Loucy (cell line): Measurements from ENCODE around the gene FAM20C.

Source experiments
- CTCF ChIP-seq: fragments of 200-600 bp; sonication (generic); conservative IDR thresholded peaks from 2 replicates; pipeline ENCODE4 v1.5.1; 2014; ENCODE audit warnings: mild to moderate bottlenecking, antibody characterized with exemption, low read length
- EZH2phosphoT487 ChIP-seq: fragments of 200-600 bp; IDR thresholded peaks from 2 replicates; pipeline ENCODE4 v1.6.1; 2018; ENCODE audit warnings: antibody characterized with exemption, mild to moderate bottlenecking, moderate library complexity, borderline replicate concordance

DNA sequence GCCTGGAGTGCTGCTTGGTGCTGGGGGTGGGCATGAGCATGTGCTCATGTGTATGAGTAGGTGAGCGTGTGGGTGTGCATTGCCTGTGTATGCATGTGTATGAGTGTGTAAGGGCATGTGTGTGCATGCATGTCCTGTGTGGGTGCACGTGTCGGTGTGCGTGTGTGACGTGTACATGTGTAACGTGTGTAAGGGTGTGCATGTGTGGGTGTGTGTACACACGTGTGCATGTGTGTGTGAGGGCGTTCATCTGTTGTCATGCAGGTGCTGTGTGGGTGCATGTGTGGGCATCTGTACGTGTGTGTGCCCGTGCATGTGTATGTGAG lies 30.3 kb downstream of the FAM20C start:
- no peak for TF ChIP-seq CTCF
- no peak for TF ChIP-seq EZH2phosphoT487
